T-cell (primary cell): ENCODE data around the gene DIP2C. TPM values are rescaled to one million over a fixed set of nuclear protein-coding genes. Genes with fewer than 3 reads are reported as not detected.

Experiments
- ATAC-seq, 4 experiments: fragments of 200-7000 bp in 3 of 4; fragments of 150-1000 bp in 1 of 4; cut with Tn5 transposase; replicated peaks in 1 of 4; 1 replicate in 3 of 4; 2 replicates in 1 of 4; pipeline ENCODE4 v1.10.0; 2021; ENCODE audit warnings: moderate library complexity in 3 of 4, mild to moderate bottlenecking in 2 of 4, moderate number of reproducible peaks in 1 of 4
- CTCF ChIA-PET, 2 donors: fragments of 300-600 bp; sonication (Branson Sonifier 250); formaldehyde crosslinking; loops; one replicate each; lab custom pipeline; 2022; ENCODE audit warnings: antibody characterized with exemption in 2 of 2; lab: Charles Lee
- POLR2A ChIA-PET, 2 donors: fragments of 300-600 bp; sonication (Branson Sonifier 250); formaldehyde crosslinking; loops; one replicate each; lab custom pipeline; 2022; ENCODE audit warnings: antibody characterized with exemption in 2 of 2; lab: Charles Lee
- DNase-seq, 35 experiments: peaks; one replicate each; pipeline versions ENCODE4 v3.0.0 to v3.0.0-alpha.2; 2013 to 2023
- H3K27ac ChIP-seq: one replicate; pipeline ENCODE4 v1.5.1; 2013; ENCODE audit warnings: low read length
- H3K27me3 ChIP-seq, 2 experiments: replicated peaks in 1 of 2; 1 replicate in 1 of 2; 2 replicates in 1 of 2; pipeline versions ENCODE4 v1.6.1 to v1.7.0; 2013; ENCODE audit warnings: low read length in 1 of 2, mixed read lengths in 1 of 2; ENCODE audit not compliant: control insufficient read depth in 2 of 2, insufficient read depth in 2 of 2; ENCODE audit errors: extremely low read depth in 1 of 2
- H3K36me3 ChIP-seq, 2 donors: 1 replicate in 1 of 2; 2 replicates in 1 of 2; pipeline versions ENCODE4 v1.6.1 to v1.7.0; 2013; ENCODE audit warnings: low read length in 1 of 2; ENCODE audit not compliant: control insufficient read depth in 2 of 2, insufficient read depth in 1 of 2; ENCODE audit errors: extremely low read depth in 1 of 2
- H3K4me1 ChIP-seq, 2 experiments: 1 replicate in 1 of 2; 2 replicates in 1 of 2; pipeline versions ENCODE4 v1.6.1 to v1.7.0; 2013; ENCODE audit warnings: low read length in 2 of 2, mixed read lengths in 1 of 2; ENCODE audit not compliant: insufficient read depth in 2 of 2, control insufficient read depth in 1 of 2; ENCODE audit errors: extremely low read depth in 1 of 2
- H3K4me3 ChIP-seq, 2 donors: 1 replicate in 1 of 2; 2 replicates in 1 of 2; pipeline versions ENCODE4 v1.5.1 to v1.7.0; 2013; ENCODE audit warnings: mild to moderate bottlenecking in 2 of 2, low read length in 1 of 2, moderate library complexity in 1 of 2; ENCODE audit not compliant: control insufficient read depth in 1 of 2; ENCODE audit errors: extremely low read depth in 1 of 2
- H3K9me3 ChIP-seq: 2 replicates; pipeline ENCODE4 v1.7.0; 2013
- H3K27ac Mint-ChIP-seq, 2 donors: one replicate each; pipeline ENCODE4 v1.8.0; 2020 to 2021; ENCODE audit warnings: mild to moderate bottlenecking in 2 of 2, mixed read lengths in 2 of 2
- H3K27me3 Mint-ChIP-seq, 2 donors: one replicate each; pipeline ENCODE4 v1.8.0; 2021 to 2022; ENCODE audit warnings: mixed read lengths in 2 of 2
- H3K36me3 Mint-ChIP-seq: one replicate; pipeline ENCODE4 v1.8.0; 2021; ENCODE audit warnings: mixed read lengths
- H3K4me1 Mint-ChIP-seq, 3 donors: one replicate each; pipeline ENCODE4 v1.8.0; 2020 to 2022; ENCODE audit warnings: mixed read lengths in 3 of 3, mild to moderate bottlenecking in 1 of 3
- H3K4me3 Mint-ChIP-seq, 3 donors: one replicate each; pipeline ENCODE4 v1.8.0; 2020 to 2022; ENCODE audit warnings: mild to moderate bottlenecking in 3 of 3, mixed read lengths in 3 of 3, moderate library complexity in 3 of 3
- H3K9me3 Mint-ChIP-seq, 3 donors: one replicate each; pipeline ENCODE4 v1.8.0; 2020 to 2022; ENCODE audit warnings: mixed read lengths in 3 of 3
- WGBS: methylation state at CpG from one replicate; pipeline ENCODE4 v1.1.5; 2013; ENCODE audit warnings: missing lambda C conversion rate; ENCODE audit not compliant: insufficient coverage; 5-methylcytosine and 5-hydroxymethylcytosine counted together
- total RNA-seq, 35 experiments: library from RNA in 6 of 35; stranded (reverse) in 6 of 35; fragments of 120-200 nt in 1 of 35; gene quantifications; one replicate each; pipeline versions ENCODE4 v1.2.1 to v1.2.4 and lab custom pipeline; 2013 to 2026

Gene DIP2C
- total RNA-seq, 5 donors from 2014 or later (not counting 1 experiment from before 2014, with no cell fraction given) = 2.7 to 7.4 (median 4.5) TPM

DNA sequence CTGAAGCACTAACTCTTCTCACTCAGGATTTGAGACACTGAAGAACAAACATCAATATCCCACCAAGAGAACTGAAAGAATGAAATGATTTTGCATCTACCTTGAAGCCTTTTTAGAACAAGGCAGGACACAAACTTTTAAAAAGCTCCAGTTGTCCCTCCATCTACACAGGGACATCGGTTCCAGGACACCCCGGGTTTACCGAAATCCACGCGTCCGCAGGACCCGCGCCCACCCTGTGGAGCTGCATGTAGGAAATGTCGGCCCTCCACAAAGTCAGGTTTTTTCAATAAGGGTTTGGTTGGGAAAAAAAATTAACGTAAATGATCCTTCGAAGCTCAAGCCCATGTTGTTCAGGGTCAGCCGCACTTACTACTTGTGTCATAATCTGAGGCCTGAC, 94.0 kb downstream of the DIP2C start:
- Histone ChIP-seq H3K27me3 (peaks cover 0 to 18% of the 10 kb centered on the region in 2 experiments), H3K36me3 (no peaks in the 10 kb centered on the region), H3K4me1 (no peaks in the 10 kb centered on the region), H3K4me3 (no peak overlapping the region), H3K9me3 (no peaks in the 10 kb centered on the region), H3K27ac (no peak overlapping the region)
- Mint-ChIP-seq H3K4me3 (no peak overlapping the region), H3K27ac (no peak overlapping the region), H3K9me3 (no peaks in the 10 kb centered on the region), H3K36me3 (no peaks in the 10 kb centered on the region), H3K4me1 (no peaks in the 10 kb centered on the region), H3K27me3 (peaks cover 8 to 24% of the 10 kb centered on the region in 2 donors)
- 92% methylated on average over 4 of the region's 12 CpGs for WGBS
- CTCF ChIA-PET = no interaction called here
- ATAC-seq = no peak
- POLR2A ChIA-PET = no interaction called here
- no peak for DNase-seq

DNA sequence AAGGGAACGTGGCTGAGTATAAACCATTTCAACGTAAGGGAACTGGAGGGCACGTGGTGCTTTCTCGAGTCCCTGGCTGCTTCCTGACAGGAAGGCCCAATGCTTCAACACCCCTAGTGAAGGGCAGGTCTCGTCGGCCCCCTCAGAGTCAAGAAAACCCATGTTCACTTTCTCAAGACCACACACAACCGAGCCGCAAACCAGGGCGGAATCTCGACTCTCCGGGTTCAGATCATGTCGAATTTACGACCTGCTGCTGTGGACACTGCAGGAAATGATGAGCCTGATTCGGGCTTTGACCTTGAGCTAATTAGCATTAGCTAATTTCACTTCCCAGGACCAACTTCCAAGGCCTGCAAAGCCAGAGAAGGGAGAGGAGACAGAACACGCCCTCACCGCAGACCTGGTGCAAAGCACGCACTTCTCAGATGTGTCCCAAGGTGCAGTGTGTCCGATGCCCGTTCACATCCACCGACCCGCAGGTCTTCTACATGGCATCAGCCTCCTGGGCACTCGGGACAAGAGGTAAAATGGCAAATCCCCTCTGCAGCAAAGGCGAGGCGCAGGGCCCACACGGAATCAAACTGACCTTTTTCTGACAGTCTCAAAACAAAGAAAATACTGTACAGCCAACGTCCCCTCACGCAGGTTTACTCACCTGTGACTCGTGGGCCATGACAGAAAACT, 94.7 kb downstream of the DIP2C start:
- Mint-ChIP-seq H3K9me3 (no peaks in the 10 kb centered on the region), H3K36me3 (no peaks in the 10 kb centered on the region), H3K4me3 (no peak overlapping the region), H3K27me3 (peaks cover 10 to 25% of the 10 kb centered on the region in 2 donors), H3K27ac (no peak overlapping the region), H3K4me1 (no peaks in the 10 kb centered on the region)
- no peaks in the 10 kb centered on the region for H3K9me3 ChIP-seq
- ChIA-PET CTCF (no interaction called here), POLR2A (no interaction called here)
- H3K4me3 ChIP-seq = no peak overlapping the region
- DNase-seq (no peak), ATAC-seq (no peak)
- peaks cover 0 to 12% of the 10 kb centered on the region in 2 experiments for H3K27me3 ChIP-seq
- WGBS = 83% methylated on average over 23 of the region's 28 CpGs
- no peak overlapping the region for H3K27ac ChIP-seq
- H3K4me1 ChIP-seq = no peaks in the 10 kb centered on the region
- no peaks in the 10 kb centered on the region for H3K36me3 ChIP-seq

DNA sequence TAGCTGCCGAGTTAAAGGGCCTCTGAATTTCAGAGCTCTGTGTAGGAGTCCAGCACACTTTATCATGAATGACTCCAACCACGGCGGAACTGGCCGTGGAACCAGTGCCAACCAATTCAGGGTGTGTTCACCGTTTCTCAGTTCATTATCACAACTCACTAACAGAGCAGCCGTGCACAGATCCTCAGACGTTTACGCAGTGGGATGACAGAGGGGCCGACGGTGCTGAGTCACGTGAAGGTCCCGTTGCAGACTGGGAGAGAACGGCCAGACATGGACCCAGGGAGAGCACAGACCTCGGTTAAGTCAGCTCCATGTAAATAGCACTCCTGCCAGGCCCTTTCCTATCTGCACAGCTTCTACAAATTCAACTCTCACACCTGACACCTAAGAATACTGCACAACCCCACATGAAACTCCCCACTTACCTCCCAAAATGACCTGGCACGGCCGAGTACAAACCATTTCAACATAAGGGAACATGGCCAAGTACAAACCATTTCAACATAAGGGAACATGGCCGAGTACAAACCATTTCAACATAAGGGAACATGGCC, 95.5 kb downstream of the DIP2C start:
- POLR2A ChIA-PET = no interaction called here
- WGBS = 89% methylated on average over 14 of the region's 17 CpGs
- CTCF ChIA-PET = no interaction called here

DNA sequence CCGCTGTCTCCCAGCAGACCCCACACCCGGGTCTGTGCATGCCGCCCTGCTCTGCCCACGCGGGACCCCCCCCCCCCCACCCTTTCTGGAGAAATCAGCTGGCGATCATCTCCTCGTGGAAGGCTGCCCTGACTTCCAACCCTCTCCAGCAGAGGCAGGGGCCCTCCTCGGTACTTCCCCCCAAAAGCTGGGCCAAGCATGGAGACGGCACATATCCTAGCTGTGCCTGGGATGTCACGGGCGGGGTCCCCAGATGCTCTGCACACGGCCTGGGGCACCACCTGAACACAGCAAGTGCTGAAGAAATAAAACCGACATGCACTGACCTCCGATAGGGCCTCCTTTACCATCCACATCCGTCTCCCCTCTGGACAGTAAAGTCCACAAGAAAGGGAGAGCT, 96.0 kb downstream of the DIP2C start:
- ChIA-PET POLR2A (no interaction called here), CTCF (no interaction called here)
- no peaks in the 10 kb centered on the region for H3K9me3 Mint-ChIP-seq
- H3K36me3 Mint-ChIP-seq = no peaks in the 10 kb centered on the region
- no peak for ATAC-seq
- Histone ChIP-seq H3K27me3 (peaks cover 0 to 8% of the 10 kb centered on the region in 2 experiments), H3K4me3 (no peak overlapping the region), H3K36me3 (no peaks in the 10 kb centered on the region), H3K9me3 (no peaks in the 10 kb centered on the region), H3K4me1 (no peaks in the 10 kb centered on the region), H3K27ac (no peak overlapping the region)
- no peak overlapping the region for H3K27ac Mint-ChIP-seq
- no peak overlapping the region for H3K4me3 Mint-ChIP-seq
- DNase-seq = no peak
- peaks cover 10 to 21% of the 10 kb centered on the region in 2 donors for H3K27me3 Mint-ChIP-seq
- H3K4me1 Mint-ChIP-seq = no peaks in the 10 kb centered on the region
- WGBS = 85% methylated on average over 8 of the region's 15 CpGs

More for the DNA sequence above, 95.5 kb downstream of the DIP2C start:
- H3K4me1 ChIP-seq = no peaks in the 10 kb centered on the region
- H3K27ac Mint-ChIP-seq = no peak overlapping the region
- no peak for ATAC-seq
- H3K36me3 ChIP-seq = no peaks in the 10 kb centered on the region
- no peak for DNase-seq
- no peaks in the 10 kb centered on the region for H3K9me3 ChIP-seq
- H3K27me3 ChIP-seq = peaks cover 0 to 8% of the 10 kb centered on the region in 2 experiments
- no peak overlapping the region for H3K27ac ChIP-seq
- no peak overlapping the region for H3K4me3 Mint-ChIP-seq
- peaks cover 10 to 27% of the 10 kb centered on the region in 2 donors for H3K27me3 Mint-ChIP-seq
- no peaks in the 10 kb centered on the region for H3K36me3 Mint-ChIP-seq
- H3K9me3 Mint-ChIP-seq = no peaks in the 10 kb centered on the region
- H3K4me3 ChIP-seq = no peak overlapping the region
- no peaks in the 10 kb centered on the region for H3K4me1 Mint-ChIP-seq

DNA sequence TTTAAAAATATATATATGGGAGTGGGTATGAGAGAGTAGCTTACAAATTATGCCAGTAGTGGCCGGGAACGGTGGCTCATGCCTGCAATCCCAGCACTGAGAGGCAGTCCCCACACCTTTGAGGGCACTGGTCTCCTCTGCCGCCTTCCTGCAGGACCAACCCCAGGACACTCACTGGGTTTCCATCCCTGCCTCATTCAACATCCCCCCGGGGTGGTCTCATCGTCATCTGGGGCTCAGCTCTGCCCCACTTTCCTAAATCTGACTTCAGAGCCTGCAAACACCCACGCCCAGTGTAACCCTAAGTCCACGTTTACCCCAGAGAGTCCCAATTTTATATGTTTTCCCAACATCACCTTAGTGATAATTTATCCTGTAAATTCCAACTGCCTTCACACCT, 96.5 kb downstream of the DIP2C start:
- no peak overlapping the region for H3K4me3 ChIP-seq
- Mint-ChIP-seq H3K36me3 (no peaks in the 10 kb centered on the region), H3K27ac (no peak overlapping the region), H3K4me3 (no peak overlapping the region), H3K9me3 (no peaks in the 10 kb centered on the region), H3K27me3 (peaks cover 10 to 20% of the 10 kb centered on the region in 2 donors), H3K4me1 (no peaks in the 10 kb centered on the region)
- no peak overlapping the region for H3K27ac ChIP-seq
- no peak for DNase-seq
- H3K9me3 ChIP-seq = no peaks in the 10 kb centered on the region
- peaks cover 0 to 8% of the 10 kb centered on the region in 2 experiments for H3K27me3 ChIP-seq
- ATAC-seq = no peak
- H3K4me1 ChIP-seq = no peaks in the 10 kb centered on the region
- ChIA-PET CTCF (no interaction called here), POLR2A (no interaction called here)
- WGBS = 76% methylated on average over 5 of the region's 7 CpGs
- no peaks in the 10 kb centered on the region for H3K36me3 ChIP-seq

DNA sequence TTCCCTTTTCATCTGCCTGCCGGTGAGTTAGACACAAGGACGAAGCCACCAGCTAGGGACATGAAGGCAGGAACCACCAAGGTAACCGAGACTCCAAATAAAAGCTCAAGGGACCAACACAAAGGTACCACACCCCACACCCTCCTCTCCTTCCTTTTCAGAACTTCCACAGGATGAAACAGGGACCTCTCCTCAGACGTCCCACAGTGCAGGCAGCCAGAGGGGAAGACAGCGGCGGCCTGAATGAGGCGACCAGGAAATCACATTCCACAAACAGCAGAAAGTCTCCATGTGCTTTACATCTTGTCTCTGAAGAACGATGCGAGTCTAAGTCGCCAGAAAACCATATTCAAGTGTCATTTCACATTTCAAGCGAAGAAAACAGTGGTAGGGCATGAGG, 97.8 kb downstream of the DIP2C start:
- Histone ChIP-seq H3K9me3 (no peaks in the 10 kb centered on the region), H3K27ac (no peak overlapping the region), H3K36me3 (no peaks in the 10 kb centered on the region), H3K4me1 (no peaks in the 10 kb centered on the region), H3K27me3 (peaks cover 0 to 16% of the 10 kb centered on the region in 2 experiments), H3K4me3 (no peak overlapping the region)
- ChIA-PET POLR2A (no interaction called here), CTCF (no interaction called here)
- no peaks in the 10 kb centered on the region for H3K9me3 Mint-ChIP-seq
- no peak overlapping the region for H3K27ac Mint-ChIP-seq
- H3K36me3 Mint-ChIP-seq = no peaks in the 10 kb centered on the region
- peaks cover 10 to 20% of the 10 kb centered on the region in 2 donors for H3K27me3 Mint-ChIP-seq
- H3K4me1 Mint-ChIP-seq = no peaks in the 10 kb centered on the region
- no peak overlapping the region for H3K4me3 Mint-ChIP-seq
- WGBS = 38% methylated on average over 7 of the region's 11 CpGs
- DNase-seq (no peak), ATAC-seq (no peak)
